ACC112 (cell line): ENCODE results near the gene FCHO2.
"Not testable (repeated sequence)": the region's sequence is repeated elsewhere in the genome, so short reads cannot be mapped to it uniquely, and the experiment has no call there.

Experiments
- H2AFZ ChIP-seq: fragments of 200-600 bp; sonication (generic); one replicate; pipeline ENCODE4 v1.6.0; 2017; ENCODE audit warnings: antibody characterized with exemption, low read length; ENCODE audit not compliant: unreplicated experiment
- H3K27ac ChIP-seq: fragments of 200-600 bp; sonication (generic); 2 replicates; pipeline ENCODE4 v1.5.1; 2014; ENCODE audit warnings: low read depth, mild to moderate bottlenecking, antibody characterized with exemption, low read length, moderate library complexity
- H3K27me3 ChIP-seq: fragments of 200-600 bp; sonication (generic); 2 replicates; pipeline ENCODE4 v1.6.1; 2014; ENCODE audit warnings: mild to moderate bottlenecking, antibody characterized with exemption, low read length, moderate library complexity, mixed read lengths; ENCODE audit not compliant: insufficient read depth
- H3K36me3 ChIP-seq: fragments of 200-600 bp; sonication (generic); 2 replicates; pipeline ENCODE4 v1.6.1; 2016; ENCODE audit warnings: mild to moderate bottlenecking, antibody characterized with exemption, low read length, moderate library complexity, mixed read lengths; ENCODE audit not compliant: insufficient read depth
- H3K4me1 ChIP-seq: fragments of 200-600 bp; sonication (generic); one replicate; pipeline ENCODE4 v1.6.1; 2016; ENCODE audit warnings: low read length, mixed read lengths; ENCODE audit not compliant: insufficient read depth, unreplicated experiment, control insufficient read depth
- H3K4me3 ChIP-seq: fragments of 200-600 bp; sonication (generic); 2 replicates; pipeline ENCODE4 v1.5.1; 2014; ENCODE audit warnings: mild to moderate bottlenecking, low read depth, low read length
- H3K79me2 ChIP-seq: fragments of 200-600 bp; sonication (generic); one replicate; pipeline ENCODE4 v1.6.0; 2016; ENCODE audit warnings: low read length; ENCODE audit not compliant: control insufficient read depth, unreplicated experiment, insufficient read depth

The FCHO2 gene

DNA sequence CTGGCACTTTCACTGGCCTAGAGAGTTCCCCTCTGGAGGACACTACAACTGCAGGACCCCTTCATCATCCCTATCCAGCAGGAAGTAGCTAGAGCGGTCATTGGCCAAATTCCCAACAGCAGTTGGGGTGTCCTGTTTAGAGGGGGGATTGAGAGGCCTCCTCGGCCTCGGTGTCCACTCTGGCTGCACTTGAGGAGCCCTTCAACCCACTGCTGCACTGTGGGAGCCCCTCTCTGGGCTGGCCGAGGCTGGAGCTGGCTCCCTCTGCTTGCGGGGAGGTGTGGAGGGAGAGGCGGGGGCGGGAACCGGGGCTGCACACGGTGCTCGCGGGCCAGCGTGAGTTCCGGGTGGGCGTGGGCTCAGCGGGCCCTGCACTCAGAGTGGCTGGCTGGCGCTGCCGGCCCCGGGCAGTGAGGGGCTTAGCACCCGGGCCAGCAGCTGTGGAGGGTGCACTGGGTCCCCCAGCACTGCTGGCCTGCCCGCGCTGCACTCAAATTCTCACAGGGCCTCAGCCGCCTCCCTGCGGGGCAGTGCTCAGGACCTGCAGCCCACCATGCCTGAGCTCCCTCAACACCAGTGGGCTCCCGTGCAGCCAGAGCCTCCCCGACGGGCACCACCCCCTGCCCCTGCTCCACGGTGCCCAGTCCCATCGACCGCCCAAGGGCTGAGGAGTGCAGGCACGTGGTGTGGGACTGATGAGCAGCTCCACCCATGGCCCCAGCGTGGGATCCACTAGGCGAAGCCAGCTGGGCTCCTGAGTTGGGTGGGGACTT, 20.7 kb upstream of the FCHO2 start:
- H3K4me3 ChIP-seq, H3K27me3 ChIP-seq, H3K79me2 ChIP-seq, H2AFZ ChIP-seq, H3K4me1 ChIP-seq, H3K27ac ChIP-seq, H3K36me3 ChIP-seq: not testable (repeated sequence)

DNA sequence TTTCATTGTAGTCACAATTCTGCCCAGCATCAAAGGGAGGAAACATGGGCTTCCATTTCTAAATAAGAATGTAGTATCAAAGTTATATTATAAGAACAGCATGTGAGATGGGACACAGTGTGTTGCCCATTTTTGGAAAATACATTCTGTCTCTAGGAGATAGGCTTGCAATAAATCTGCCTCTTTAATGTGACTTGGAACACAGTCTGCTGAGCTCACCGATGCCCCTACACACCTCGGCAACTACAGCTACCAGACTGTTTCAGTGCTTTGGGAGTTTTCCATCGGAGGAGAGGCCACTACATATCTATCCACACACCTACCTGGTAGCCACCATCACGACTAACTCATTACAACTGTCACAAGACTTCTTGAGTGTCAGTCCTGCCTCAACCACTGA, 18.9 kb upstream of the FCHO2 start:
- Histone ChIP-seq H2AFZ (no peak overlapping the region), H3K79me2 (no peaks in the 10 kb centered on the region), H3K27ac (no peak overlapping the region), H3K36me3 (no peaks in the 10 kb centered on the region), H3K4me1 (no peaks in the 10 kb centered on the region), H3K4me3 (no peak overlapping the region), H3K27me3 (no peaks in the 10 kb centered on the region)

DNA sequence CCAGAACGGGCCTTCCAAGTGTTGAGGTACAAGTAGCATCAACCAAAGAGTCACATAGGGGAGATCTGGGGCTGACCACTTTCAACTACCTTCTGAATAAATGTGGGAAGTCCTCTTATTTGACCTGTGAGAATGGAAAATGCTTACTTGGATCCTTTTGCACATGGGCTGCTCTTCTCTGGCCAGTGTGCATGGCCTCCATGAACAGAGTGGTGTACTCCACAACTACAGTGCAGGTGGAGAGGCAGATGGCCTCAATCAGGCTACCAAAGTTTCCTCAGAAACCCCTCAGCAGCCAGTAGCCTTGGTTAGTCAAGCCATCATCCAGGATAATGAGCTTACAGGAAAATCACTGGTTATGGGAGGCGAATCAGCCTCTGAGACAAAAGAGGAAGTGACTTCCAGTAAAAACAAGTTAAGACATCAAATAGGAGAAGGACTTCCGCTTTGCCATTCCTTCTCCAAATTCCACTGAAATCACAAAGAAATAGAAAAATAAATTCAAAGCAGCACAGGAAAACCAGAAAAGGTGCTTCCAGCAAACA, 18.3 kb upstream of the FCHO2 start:
- Histone ChIP-seq H3K4me1 (no peaks in the 10 kb centered on the region), H3K36me3 (no peaks in the 10 kb centered on the region), H3K27ac (no peak overlapping the region), H3K27me3 (no peaks in the 10 kb centered on the region), H3K79me2 (no peaks in the 10 kb centered on the region), H2AFZ (no peak overlapping the region), H3K4me3 (no peak overlapping the region)

DNA sequence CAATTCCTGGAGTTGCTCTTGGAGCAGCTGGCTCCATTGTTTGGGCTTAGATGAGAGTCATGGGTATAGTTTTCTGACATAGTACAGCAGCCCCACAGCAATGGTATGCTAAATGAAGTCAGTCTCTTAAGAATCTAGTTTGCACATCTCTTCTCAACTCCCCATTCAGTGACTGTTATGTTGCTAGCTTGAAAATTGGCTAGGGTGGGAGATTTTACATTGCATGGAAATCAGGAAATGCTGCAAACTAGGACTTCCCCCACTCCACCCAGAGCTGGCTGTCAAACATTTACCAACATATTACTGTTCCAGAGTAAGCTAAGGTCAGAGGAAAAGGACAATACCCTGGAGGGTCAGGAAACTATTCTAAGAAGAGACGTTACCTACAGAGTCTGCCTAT, 17.6 kb upstream of the FCHO2 start:
- Histone ChIP-seq H3K27ac (no peak overlapping the region), H3K4me3 (no peak overlapping the region), H3K27me3 (no peaks in the 10 kb centered on the region), H3K4me1 (no peaks in the 10 kb centered on the region), H3K36me3 (no peaks in the 10 kb centered on the region), H2AFZ (no peak overlapping the region), H3K79me2 (no peaks in the 10 kb centered on the region)

DNA sequence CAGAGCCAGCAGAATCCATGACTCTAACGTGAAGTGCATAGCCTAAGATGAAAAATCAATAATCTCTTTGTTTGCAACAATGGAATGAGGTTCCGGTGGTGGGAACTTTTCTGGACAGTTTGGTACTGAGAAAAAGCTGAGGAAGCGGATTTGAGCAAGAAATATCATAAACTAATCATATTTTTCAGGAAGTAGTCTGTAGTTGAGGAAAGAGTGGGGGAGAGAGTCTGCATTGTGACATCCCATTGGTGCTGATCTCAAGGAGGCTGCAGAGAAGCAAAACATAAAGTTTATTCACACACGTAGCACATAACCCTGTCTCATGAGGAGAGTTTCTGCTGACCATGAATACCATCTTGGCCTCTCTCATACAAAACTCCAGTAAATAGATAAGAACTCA, 15.8 kb upstream of the FCHO2 start:
- no peak overlapping the region for H2AFZ ChIP-seq
- no peaks in the 10 kb centered on the region for H3K79me2 ChIP-seq
- no peak overlapping the region for H3K27ac ChIP-seq
- no peaks in the 10 kb centered on the region for H3K4me1 ChIP-seq
- H3K4me3 ChIP-seq, result no peak overlapping the region
- H3K36me3 ChIP-seq, result no peaks in the 10 kb centered on the region
- H3K27me3 ChIP-seq, result no peaks in the 10 kb centered on the region

DNA sequence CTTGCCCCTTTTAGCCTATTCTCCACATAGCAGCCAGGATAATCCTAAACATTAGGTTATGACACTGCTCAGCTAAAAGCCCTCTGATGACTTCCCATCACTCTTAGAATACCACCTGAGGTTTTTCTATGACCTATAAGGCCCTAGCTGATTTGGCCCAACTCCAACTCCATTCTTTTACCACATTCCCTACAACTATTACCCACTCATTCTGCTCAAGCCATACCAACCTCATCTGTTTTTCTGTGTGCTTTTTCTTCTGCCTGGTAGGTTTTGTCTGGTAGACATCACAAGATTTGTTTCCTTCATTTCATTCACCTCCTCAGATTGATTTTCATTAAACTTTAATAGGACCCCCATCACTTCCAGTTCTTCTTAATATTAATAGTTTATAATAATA, 12.5 kb upstream of the FCHO2 start:
- H3K27ac ChIP-seq, result no peak overlapping the region
- H3K27me3 ChIP-seq, result no peaks in the 10 kb centered on the region
- no peaks in the 10 kb centered on the region for H3K4me1 ChIP-seq
- no peaks in the 10 kb centered on the region for H3K36me3 ChIP-seq
- H2AFZ ChIP-seq, result no peak overlapping the region
- no peak overlapping the region for H3K4me3 ChIP-seq
- H3K79me2 ChIP-seq, result no peaks in the 10 kb centered on the region

DNA sequence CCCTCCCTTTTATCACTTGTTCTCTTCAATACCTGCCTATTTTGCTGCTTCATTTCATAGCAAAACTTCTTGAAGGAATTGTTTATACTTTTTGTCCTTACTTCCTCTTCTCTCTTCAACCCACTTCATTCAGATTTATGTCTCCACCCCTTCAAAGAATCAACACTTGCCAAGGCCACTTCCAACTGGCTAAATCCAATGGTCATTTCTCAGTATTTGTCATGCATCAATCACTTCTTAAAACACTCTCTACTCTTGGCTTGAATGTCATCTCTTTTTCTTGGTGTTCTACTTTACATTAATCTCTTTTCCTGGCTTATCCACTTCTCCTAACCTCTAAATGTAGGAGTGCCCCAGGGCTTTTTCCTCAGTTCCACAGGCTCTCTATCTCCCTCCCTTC, 8.3 kb upstream of the FCHO2 start:
- no peaks in the 10 kb centered on the region for H3K36me3 ChIP-seq
- H3K27me3 ChIP-seq, result no peaks in the 10 kb centered on the region
- no peak overlapping the region for H3K4me3 ChIP-seq
- H3K4me1 ChIP-seq, result peaks cover 22% of the 10 kb centered on the region
- no peak overlapping the region for H2AFZ ChIP-seq
- no peak overlapping the region for H3K27ac ChIP-seq
- H3K79me2 ChIP-seq, result no peaks in the 10 kb centered on the region

DNA sequence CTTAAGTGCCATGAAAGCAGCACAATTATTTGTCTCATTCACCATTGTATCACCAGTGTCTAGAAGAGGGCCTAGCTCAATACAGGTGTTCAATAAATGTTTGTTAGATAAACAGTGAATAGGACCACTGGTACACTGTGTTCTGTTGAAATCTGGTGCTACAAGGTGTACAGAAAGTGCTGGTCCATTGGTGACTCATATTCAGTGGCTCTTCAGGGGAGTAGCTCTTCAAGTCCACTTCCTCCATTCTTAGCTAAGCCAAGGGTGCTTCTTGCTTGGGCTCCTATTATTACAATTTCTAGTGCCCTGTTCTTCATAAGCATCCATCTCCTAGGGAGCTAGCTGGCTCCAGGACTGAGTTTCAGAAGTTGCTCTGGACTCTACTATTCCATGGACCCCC, 6.4 kb upstream of the FCHO2 start:
- H3K36me3 ChIP-seq, result no peaks in the 10 kb centered on the region
- H3K27ac ChIP-seq, result no peak overlapping the region
- no peak overlapping the region for H2AFZ ChIP-seq
- peaks cover 37% of the 10 kb centered on the region for H3K4me1 ChIP-seq
- no peak overlapping the region for H3K4me3 ChIP-seq
- no peaks in the 10 kb centered on the region for H3K79me2 ChIP-seq
- H3K27me3 ChIP-seq, result no peaks in the 10 kb centered on the region

DNA sequence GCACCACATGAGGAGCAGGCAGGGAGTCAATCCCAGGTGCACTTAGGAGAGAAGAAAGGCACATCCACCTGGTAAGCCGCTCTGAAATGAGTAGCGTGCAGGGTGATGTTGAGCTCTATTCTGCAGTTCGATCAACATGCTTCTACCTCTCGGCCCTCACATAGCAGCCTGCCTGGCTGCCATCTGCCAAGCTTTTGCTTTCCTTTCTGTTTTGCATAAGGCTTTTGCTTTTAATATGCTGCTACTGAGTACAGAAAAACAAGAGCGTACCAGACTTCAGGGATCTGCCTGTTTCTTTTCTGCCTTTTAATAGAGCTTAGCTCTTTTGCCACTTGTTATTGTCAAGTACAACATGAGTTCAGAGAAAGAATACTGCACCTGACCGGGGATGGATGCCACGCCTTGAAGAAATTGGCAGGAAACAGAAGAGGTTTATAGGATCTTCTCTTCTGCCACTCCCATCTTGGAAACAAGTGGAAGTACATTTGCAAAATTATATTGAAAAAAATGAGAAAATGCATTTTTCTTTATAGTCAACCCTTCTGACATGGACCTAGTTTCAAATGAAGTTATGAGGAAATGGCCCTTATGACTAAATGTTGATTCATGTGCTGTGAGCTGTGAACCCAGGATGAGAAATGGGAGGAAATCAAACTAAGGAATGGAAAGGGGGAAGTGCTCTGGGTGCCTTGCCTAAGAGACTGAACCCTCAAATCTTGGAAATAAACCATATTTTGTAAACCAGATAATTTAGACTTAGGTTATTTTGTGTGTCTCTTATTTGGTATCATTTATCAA, 4.0 kb upstream of the FCHO2 start:
- H3K36me3 ChIP-seq, result no peaks in the 10 kb centered on the region
- no peak overlapping the region for H2AFZ ChIP-seq
- H3K27ac ChIP-seq, result peak overlapping the region; percentile 92
- H3K79me2 ChIP-seq, result peaks cover 8% of the 10 kb centered on the region
- peaks cover 42% of the 10 kb centered on the region for H3K4me1 ChIP-seq
- H3K27me3 ChIP-seq, result no peaks in the 10 kb centered on the region
- peak overlapping the region; percentile 18; the same call in 1 of the 2 replicates for H3K4me3 ChIP-seq

DNA sequence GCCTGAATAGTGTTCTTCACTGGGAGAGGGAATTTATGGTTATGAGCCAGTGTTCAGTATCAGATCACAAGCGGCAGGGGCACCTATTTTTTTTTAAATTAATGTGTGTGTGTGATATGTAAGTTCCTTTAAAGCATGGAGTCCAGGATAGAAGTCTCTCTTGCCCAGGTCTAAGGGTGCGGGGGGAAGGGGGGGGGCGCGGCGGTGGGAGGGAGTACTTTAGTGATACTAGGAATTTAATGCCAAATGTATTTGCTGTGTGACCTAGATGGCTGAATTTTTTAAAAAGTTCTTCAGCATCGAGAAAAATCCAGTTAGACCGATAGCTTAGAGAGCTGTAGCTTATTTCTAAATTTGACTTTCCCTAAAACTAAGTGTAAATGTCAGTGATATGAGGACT, 1.5 kb upstream of the FCHO2 start:
- Histone ChIP-seq H3K27me3 (no peaks in the 10 kb centered on the region), H3K4me3 (peak overlapping the region; percentile 77), H3K36me3 (no peaks in the 10 kb centered on the region), H3K27ac (peak overlapping the region; percentile 93), H2AFZ (peak overlapping the region; percentile 40), H3K4me1 (peaks cover 59% of the 10 kb centered on the region), H3K79me2 (peaks cover 33% of the 10 kb centered on the region)
